IPS-15b (cell line): ENCODE results near the gene B3GALT2.

ENCODE experiments used
- H3K27me3 ChIP-seq: one replicate; pipeline ENCODE4 v1.6.1; 2013; ENCODE audit warnings: low read length; ENCODE audit not compliant: control insufficient read depth, insufficient read depth
- H3K36me3 ChIP-seq: one replicate; pipeline ENCODE4 v1.6.1; 2013; ENCODE audit warnings: low read length; ENCODE audit not compliant: control insufficient read depth, insufficient read depth
- H3K4me1 ChIP-seq: one replicate; pipeline ENCODE4 v1.6.1; 2013; ENCODE audit warnings: mild to moderate bottlenecking, low read length; ENCODE audit not compliant: control insufficient read depth, insufficient read depth
- H3K4me3 ChIP-seq: one replicate; pipeline ENCODE4 v1.5.1; 2013; ENCODE audit warnings: low read depth, low read length
- H3K9ac ChIP-seq: one replicate; pipeline ENCODE4 v1.6.1; 2013; ENCODE audit warnings: low read depth, mild to moderate bottlenecking, low read length
- H3K9me3 ChIP-seq: one replicate; pipeline ENCODE4 v1.6.1; 2013; ENCODE audit warnings: mild to moderate bottlenecking, low read length; ENCODE audit not compliant: control insufficient read depth, insufficient read depth

The B3GALT2 gene

GRCh38 chr1:193179094-193179493 lies 7.3 kb downstream of the B3GALT2 start:
- Histone ChIP-seq H3K9me3 (no peaks in the 10 kb centered on the region), H3K9ac (no peak overlapping the region), H3K27me3 (no peaks in the 10 kb centered on the region), H3K4me1 (no peaks in the 10 kb centered on the region), H3K36me3 (no peaks in the 10 kb centered on the region), H3K4me3 (no peak overlapping the region)

- Histone ChIP-seq H3K9me3 (no peaks in the 10 kb centered on the region), H3K4me1 (no peaks in the 10 kb centered on the region), H3K27me3 (no peaks in the 10 kb centered on the region), H3K36me3 (no peaks in the 10 kb centered on the region), H3K9ac (no peak overlapping the region), H3K4me3 (no peak overlapping the region)
These were observed 9.6 kb downstream of the B3GALT2 start for GRCh38 chr1:193176788-193177187.

- H3K4me1 ChIP-seq: no peaks in the 10 kb centered on the region
- H3K4me3 ChIP-seq: no peak overlapping the region
- no peaks in the 10 kb centered on the region for H3K9me3 ChIP-seq
- H3K9ac ChIP-seq: no peak overlapping the region
- no peaks in the 10 kb centered on the region for H3K36me3 ChIP-seq
- H3K27me3 ChIP-seq: no peaks in the 10 kb centered on the region
These were observed 10.3 kb downstream of the B3GALT2 start for GRCh38 chr1:193176113-193176512.

- no peaks in the 10 kb centered on the region for H3K9me3 ChIP-seq
- no peaks in the 10 kb centered on the region for H3K4me1 ChIP-seq
- H3K4me3 ChIP-seq: no peak overlapping the region
- no peaks in the 10 kb centered on the region for H3K27me3 ChIP-seq
- no peak overlapping the region for H3K9ac ChIP-seq
- peaks cover 3% of the 10 kb centered on the region for H3K36me3 ChIP-seq
These were observed 29.1 kb downstream of the B3GALT2 start for GRCh38 chr1:193157360-193157759.

GRCh38 chr1:193156822-193157142 lies 29.6 kb downstream of the B3GALT2 start:
- Histone ChIP-seq H3K4me3 (no peak overlapping the region), H3K36me3 (peaks cover 3% of the 10 kb centered on the region), H3K4me1 (no peaks in the 10 kb centered on the region), H3K9me3 (no peaks in the 10 kb centered on the region), H3K27me3 (no peaks in the 10 kb centered on the region), H3K9ac (no peak overlapping the region)

DNA sequence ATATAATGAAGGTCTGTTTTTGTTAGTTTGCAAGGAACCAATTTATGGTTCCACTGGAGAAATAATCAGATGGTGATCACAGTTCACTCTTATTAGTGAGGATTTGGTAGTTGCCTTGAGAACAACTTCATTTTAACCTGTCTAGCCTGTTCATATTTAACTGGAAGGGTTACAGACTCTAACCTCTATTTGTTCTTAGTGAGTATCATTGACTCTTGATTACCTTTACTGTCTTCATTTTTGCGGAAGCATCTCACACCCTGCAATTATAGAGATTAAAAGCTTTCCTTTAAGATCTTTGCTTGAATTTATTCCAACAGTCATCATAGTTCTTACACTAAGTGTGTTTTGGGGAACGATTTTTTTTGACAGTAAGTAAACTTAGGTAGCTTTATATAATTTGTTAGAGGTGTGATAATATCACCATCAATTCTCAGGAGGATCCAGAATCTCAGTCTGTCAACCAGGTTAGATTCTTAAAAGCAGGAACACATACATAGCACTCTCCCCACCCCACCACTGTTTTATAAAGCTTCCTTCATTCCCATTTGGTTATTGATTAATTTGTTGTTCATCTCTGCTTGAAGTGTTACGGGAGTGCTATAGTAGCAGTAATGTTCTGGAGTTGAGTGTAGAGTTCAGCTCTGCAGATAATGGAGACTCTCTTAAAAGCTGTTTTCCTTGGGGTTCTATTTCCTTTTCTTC lies 30.1 kb downstream of the B3GALT2 start:
- Histone ChIP-seq H3K27me3 (no peaks in the 10 kb centered on the region), H3K9ac (no peak overlapping the region), H3K9me3 (no peaks in the 10 kb centered on the region), H3K4me1 (no peaks in the 10 kb centered on the region), H3K4me3 (no peak overlapping the region), H3K36me3 (peaks cover 3% of the 10 kb centered on the region)

GRCh38 chr1:193144999-193145398 lies 41.4 kb downstream of the B3GALT2 start:
- Histone ChIP-seq H3K4me3 (no peak overlapping the region), H3K9me3 (no peaks in the 10 kb centered on the region), H3K27me3 (no peaks in the 10 kb centered on the region), H3K9ac (no peak overlapping the region), H3K4me1 (peaks cover 2% of the 10 kb centered on the region), H3K36me3 (no peaks in the 10 kb centered on the region)

- H3K4me1 ChIP-seq: peaks cover 3% of the 10 kb centered on the region
- H3K9me3 ChIP-seq: no peaks in the 10 kb centered on the region
- no peak overlapping the region for H3K9ac ChIP-seq
- H3K36me3 ChIP-seq: no peaks in the 10 kb centered on the region
- no peaks in the 10 kb centered on the region for H3K27me3 ChIP-seq
- no peak overlapping the region for H3K4me3 ChIP-seq
These were observed 42.0 kb downstream of the B3GALT2 start for GRCh38 chr1:193144361-193144938.

DNA sequence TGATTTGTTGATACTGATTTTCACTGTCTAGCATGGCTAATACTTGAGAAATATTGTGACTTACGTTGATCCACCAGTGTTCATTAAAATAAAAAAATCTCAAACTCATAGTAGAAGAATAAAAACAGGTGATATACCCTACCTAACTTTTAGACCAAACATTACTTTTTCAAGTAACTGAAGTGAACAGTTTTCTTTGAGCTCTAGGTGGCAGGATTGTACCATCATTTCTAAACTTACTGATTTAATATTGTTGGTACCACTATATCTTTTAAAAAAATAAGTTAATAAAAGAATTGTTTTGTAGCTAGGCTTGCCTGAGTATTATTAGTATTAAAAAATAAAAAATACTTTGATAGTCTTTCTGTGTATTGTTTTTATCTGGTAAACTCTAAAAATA lies 43.1 kb downstream of the B3GALT2 start:
- Histone ChIP-seq H3K4me1 (peaks cover 4% of the 10 kb centered on the region), H3K9ac (no peak overlapping the region), H3K36me3 (no peaks in the 10 kb centered on the region), H3K27me3 (no peaks in the 10 kb centered on the region), H3K4me3 (no peak overlapping the region), H3K9me3 (no peaks in the 10 kb centered on the region)

GRCh38 chr1:193142409-193142808 lies 44.0 kb downstream of the B3GALT2 start:
- Histone ChIP-seq H3K27me3 (no peaks in the 10 kb centered on the region), H3K4me1 (peaks cover 4% of the 10 kb centered on the region), H3K36me3 (peaks cover 5% of the 10 kb centered on the region), H3K9ac (no peak overlapping the region), H3K4me3 (no peak overlapping the region), H3K9me3 (no peaks in the 10 kb centered on the region)

DNA sequence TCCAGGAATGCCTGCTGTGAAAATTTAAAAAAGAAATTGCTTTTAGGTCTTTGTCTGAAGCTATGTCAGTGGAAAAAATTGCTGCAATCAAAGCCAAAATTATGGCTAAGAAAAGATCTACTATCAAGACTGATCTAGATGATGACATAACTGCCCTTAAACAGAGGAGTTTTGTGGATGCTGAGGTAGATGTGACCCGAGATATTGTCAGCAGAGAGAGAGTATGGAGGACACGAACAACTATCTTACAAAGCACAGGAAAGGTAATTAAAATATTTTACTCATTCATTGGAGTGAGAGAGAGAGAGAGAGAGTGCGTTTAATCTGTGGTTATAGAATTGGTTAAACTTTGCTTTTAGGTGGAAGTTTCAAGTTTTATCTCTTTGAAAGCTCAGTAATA lies 44.6 kb downstream of the B3GALT2 start:
- no peak overlapping the region for H3K9ac ChIP-seq
- peaks cover 5% of the 10 kb centered on the region for H3K36me3 ChIP-seq
- no peak overlapping the region for H3K4me3 ChIP-seq

DNA sequence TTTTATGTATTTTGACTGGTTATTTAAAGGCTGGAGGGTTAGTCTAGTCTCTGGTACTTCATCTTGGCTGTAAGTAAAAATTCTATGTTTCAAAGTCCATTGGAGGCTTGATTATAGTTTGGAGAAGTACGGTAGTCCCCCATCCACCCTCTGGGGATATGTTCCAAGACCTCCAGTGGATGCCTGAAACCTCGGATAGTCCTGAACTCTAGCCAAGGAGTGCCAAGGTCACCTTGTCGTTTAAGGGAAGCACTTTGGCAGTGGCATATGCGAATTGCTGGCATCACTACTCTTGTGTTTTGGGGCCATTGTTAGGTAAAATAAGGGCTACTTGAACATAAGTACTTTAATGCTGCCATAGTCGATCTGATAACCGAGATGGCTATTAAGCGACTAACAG lies 46.2 kb downstream of the B3GALT2 start:
- H3K27me3 ChIP-seq: no peaks in the 10 kb centered on the region
- H3K4me1 ChIP-seq: peaks cover 4% of the 10 kb centered on the region
- no peaks in the 10 kb centered on the region for H3K9me3 ChIP-seq
- H3K9ac ChIP-seq: no peak overlapping the region
- peaks cover 8% of the 10 kb centered on the region for H3K36me3 ChIP-seq
- no peak overlapping the region for H3K4me3 ChIP-seq

More for the DNA sequence above, 44.6 kb downstream of the B3GALT2 start:
- Histone ChIP-seq H3K27me3 (no peaks in the 10 kb centered on the region), H3K4me1 (peaks cover 4% of the 10 kb centered on the region), H3K9me3 (no peaks in the 10 kb centered on the region)
